Measurements from ENCODE around the gene TTC23.
"Not testable (repeated sequence)": the region's sequence is repeated elsewhere in the genome, so short reads cannot be mapped to it uniquely, and the experiment has no call there.

Gene TTC23

GRCh38 chr15:99120050-99120777 lies 129.2 kb downstream of the TTC23 start:
- DNase-seq (ENCODE audit: low spot score) = no peak

- DNase-seq (ENCODE audit: low spot score) = no peak
Observed at GRCh38 chr15:99118801-99119546, 130.4 kb downstream of the TTC23 start.

- no peak for DNase-seq (ENCODE audit: low spot score)
Observed at GRCh38 chr15:99118258-99118632, 131.1 kb downstream of the TTC23 start.

- DNase-seq (ENCODE audit: low spot score) = no peak
Observed at GRCh38 chr15:99117563-99118257, 131.7 kb downstream of the TTC23 start.

GRCh38 chr15:99117111-99117510 lies 132.3 kb downstream of the TTC23 start:
- no peak for DNase-seq (ENCODE audit: low spot score)

GRCh38 chr15:99115300-99116215 lies 133.8 kb downstream of the TTC23 start:
- no peak for DNase-seq (ENCODE audit: low spot score)

- DNase-seq (ENCODE audit: low spot score) = no peak
Observed at GRCh38 chr15:99114511-99115299, 134.7 kb downstream of the TTC23 start.

GRCh38 chr15:99113547-99114271 lies 135.7 kb downstream of the TTC23 start:
- no peak for DNase-seq (ENCODE audit: low spot score)

- DNase-seq (ENCODE audit: low spot score) = not testable (repeated sequence)
Observed at GRCh38 chr15:99111641-99112040, 137.7 kb downstream of the TTC23 start.

GRCh38 chr15:99110581-99111320 lies 138.6 kb downstream of the TTC23 start:
- DNase-seq (ENCODE audit: low spot score) = no peak

- no peak for DNase-seq (ENCODE audit: low spot score)
Observed at GRCh38 chr15:99110093-99110492, 139.3 kb downstream of the TTC23 start.

- DNase-seq (ENCODE audit: low spot score) = no peak
Observed at GRCh38 chr15:99109555-99110021, 139.8 kb downstream of the TTC23 start.

GRCh38 chr15:99108993-99109392 lies 140.4 kb downstream of the TTC23 start:
- no peak for DNase-seq (ENCODE audit: low spot score)

- no peak for DNase-seq (ENCODE audit: low spot score)
Observed at GRCh38 chr15:99106417-99107220, 142.8 kb downstream of the TTC23 start.

- DNase-seq (ENCODE audit: low spot score) = no peak
Observed at GRCh38 chr15:99105514-99106341, 143.7 kb downstream of the TTC23 start.

- peak; percentile 93 for DNase-seq (ENCODE audit: low spot score)
Observed at GRCh38 chr15:99104788-99105513, 144.4 kb downstream of the TTC23 start, which contains the start of gene SYNM. TSS of gene SYNM (plus strand) at chr15:99105080. CDS start at chr15:99105200, 120 bp downstream.

- no peak for DNase-seq (ENCODE audit: low spot score)
Observed at GRCh38 chr15:99103279-99103678, 146.1 kb downstream of the TTC23 start.
